KOPT-K1 (cell line): Measurements from ENCODE around the gene LRRC4.

Source experiments
- H3K27ac ChIP-seq: fragments of 200-600 bp; sonication (generic); 2 replicates; pipeline ENCODE4 v1.5.1; 2016; ENCODE audit warnings: antibody characterized with exemption, mild to moderate bottlenecking, low read depth, low read length; ENCODE audit not compliant: poor library complexity, severe bottlenecking
- H3K36me3 ChIP-seq: fragments of 200-600 bp; sonication (generic); 2 replicates; pipeline ENCODE4 v1.5.1; 2017; ENCODE audit warnings: antibody characterized with exemption, mild to moderate bottlenecking, low read length, moderate library complexity; ENCODE audit not compliant: insufficient read depth
- H3K9me3 ChIP-seq: fragments of 200-600 bp; sonication (generic); 2 replicates; pipeline ENCODE4 v1.5.1; 2017; ENCODE audit warnings: antibody characterized with exemption, low read length, mild to moderate bottlenecking; ENCODE audit not compliant: insufficient read depth, poor library complexity, severe bottlenecking

The LRRC4 gene

GRCh38 chr7:128068785-128069184 lies 37.5 kb upstream of the LRRC4 start:
- Histone ChIP-seq H3K27ac (no peak overlapping the region), H3K36me3 (peaks cover 6% of the 10 kb centered on the region; the same call in 1 of the 2 replicates), H3K9me3 (no peaks in the 10 kb centered on the region)

GRCh38 chr7:128067983-128068382 lies 36.7 kb upstream of the LRRC4 start:
- Histone ChIP-seq H3K36me3 (peaks cover 6% of the 10 kb centered on the region; the same call in 1 of the 2 replicates), H3K27ac (no peak overlapping the region), H3K9me3 (no peaks in the 10 kb centered on the region)

- no peaks in the 10 kb centered on the region for H3K36me3 ChIP-seq
- H3K27ac ChIP-seq: no peak overlapping the region
- H3K9me3 ChIP-seq: no peaks in the 10 kb centered on the region
Observed at GRCh38 chr7:128066858-128067257, 35.6 kb upstream of the LRRC4 start.

- Histone ChIP-seq H3K27ac (no peak overlapping the region), H3K36me3 (0 out of 2 replicates have a peak, but pooled peaks cover 1% of the 10 kb centered on the region), H3K9me3 (no peaks in the 10 kb centered on the region)
Observed at GRCh38 chr7:128066395-128066794, 35.2 kb upstream of the LRRC4 start.

DNA sequence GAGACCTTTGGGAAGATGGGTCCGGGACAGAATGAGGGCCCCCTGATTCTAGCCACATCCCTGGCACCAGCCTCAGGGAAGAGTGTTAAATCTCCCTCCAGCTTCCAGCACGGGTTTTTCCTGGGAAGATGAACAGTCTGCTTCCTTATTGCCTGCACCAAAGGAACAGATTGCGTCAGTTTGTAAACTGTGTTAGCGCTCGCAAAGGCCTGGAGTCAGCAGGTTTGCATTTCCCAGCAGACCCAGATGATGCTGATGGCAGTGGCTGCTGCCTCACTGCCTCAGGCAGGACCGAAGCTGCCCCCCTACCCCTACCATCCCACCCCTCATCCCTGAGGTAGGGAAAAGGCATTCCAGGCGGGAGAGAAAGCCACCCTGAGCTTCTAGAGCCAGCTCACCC lies 34.6 kb upstream of the LRRC4 start:
- Histone ChIP-seq H3K36me3 (peaks cover 4% of the 10 kb centered on the region; the same call in 1 of the 2 replicates), H3K27ac (no peak overlapping the region), H3K9me3 (no peaks in the 10 kb centered on the region)

- peaks cover 10% of the 10 kb centered on the region; the same call in 1 of the 2 replicates for H3K36me3 ChIP-seq
- no peak overlapping the region for H3K27ac ChIP-seq
- no peaks in the 10 kb centered on the region for H3K9me3 ChIP-seq
Observed at GRCh38 chr7:128063088-128063487, 31.9 kb upstream of the LRRC4 start.

DNA sequence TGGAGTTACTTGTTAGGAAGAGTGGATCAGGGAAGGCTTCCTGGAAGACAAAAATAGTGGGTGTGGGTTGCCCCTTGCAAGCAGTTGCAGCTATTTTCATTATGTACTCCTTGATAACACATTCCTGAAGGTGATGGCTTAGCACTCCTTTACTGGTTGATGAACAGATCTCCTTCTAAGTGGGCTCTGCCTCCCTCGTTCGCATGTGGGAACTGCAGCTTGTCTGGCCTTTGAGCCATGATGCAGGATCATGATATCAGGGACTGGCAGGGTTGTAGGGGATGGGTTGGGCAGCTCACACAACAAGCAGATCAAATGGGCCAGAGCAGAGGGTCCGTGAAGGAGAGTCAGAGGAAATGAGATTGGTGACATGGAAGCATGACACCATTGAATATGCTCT lies 28.8 kb upstream of the LRRC4 start:
- Histone ChIP-seq H3K9me3 (no peaks in the 10 kb centered on the region), H3K27ac (no peak overlapping the region), H3K36me3 (peaks cover 19% of the 10 kb centered on the region; the same call in 1 of the 2 replicates)

- Histone ChIP-seq H3K36me3 (peaks cover 19% of the 10 kb centered on the region; the same call in 1 of the 2 replicates), H3K9me3 (no peaks in the 10 kb centered on the region), H3K27ac (no peak overlapping the region)
Observed at GRCh38 chr7:128059143-128059988, 28.1 kb upstream of the LRRC4 start.

DNA sequence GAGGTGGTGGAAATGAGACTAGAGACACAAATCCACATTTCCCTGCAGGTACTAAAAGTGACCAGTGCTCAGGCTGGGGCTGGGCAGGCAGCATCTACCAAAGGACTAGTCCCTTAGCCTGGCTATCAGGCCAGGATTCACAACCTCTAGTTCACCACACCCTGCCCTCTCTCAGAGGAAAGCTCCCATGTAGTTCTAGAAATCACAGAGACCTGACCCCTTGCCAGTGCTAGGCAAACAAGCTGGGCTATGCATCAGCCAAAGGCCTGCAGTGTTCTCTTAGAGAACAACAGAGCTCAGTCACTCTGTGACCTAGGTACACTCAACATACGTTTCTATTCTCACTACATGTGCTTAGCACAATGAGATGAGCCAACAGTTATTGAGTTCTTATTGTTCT lies 26.7 kb upstream of the LRRC4 start:
- H3K9me3 ChIP-seq: no peaks in the 10 kb centered on the region
- peaks cover 19% of the 10 kb centered on the region; the same call in 1 of the 2 replicates for H3K36me3 ChIP-seq
- no peak overlapping the region for H3K27ac ChIP-seq

DNA sequence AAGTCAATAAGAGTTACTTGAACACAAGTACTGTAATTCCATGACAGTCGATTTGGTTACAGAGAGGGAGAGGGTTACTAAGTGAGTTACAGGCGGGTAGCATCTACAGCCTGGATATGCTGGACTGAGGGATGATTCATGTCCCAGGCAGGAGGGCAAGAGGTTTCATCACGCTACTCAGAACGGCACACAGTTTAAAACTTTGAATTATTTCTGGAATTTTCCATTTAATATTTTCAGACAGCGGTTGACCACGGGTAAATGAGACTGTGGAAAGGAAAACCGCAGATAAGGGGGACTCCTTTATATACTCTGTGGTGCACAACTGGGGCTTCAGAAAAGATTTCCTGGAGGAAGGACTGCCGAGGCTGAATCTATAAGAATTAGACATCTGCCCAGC lies 25.7 kb upstream of the LRRC4 start:
- peaks cover 19% of the 10 kb centered on the region; the same call in 1 of the 2 replicates for H3K36me3 ChIP-seq
- H3K27ac ChIP-seq: no peak overlapping the region

DNA sequence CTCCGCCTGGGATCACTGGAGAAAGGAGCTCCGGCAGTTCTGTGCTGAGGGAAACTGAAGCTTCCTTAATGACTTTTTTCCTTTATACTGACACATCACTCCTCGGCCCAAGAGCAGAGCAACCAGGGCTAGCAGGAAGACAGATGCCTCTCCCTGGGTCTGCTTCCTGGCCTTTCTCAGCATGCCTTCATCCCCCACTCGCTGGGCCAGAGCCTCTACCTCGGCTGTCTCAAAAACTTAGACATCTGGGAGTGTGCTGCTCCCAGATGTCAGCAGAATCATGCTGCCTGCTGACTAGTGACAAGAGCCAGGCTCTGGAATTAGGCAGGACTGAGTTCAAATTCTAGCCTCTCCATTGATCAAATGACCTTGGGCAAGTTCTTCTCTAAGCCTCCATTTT lies 24.4 kb upstream of the LRRC4 start:
- H3K9me3 ChIP-seq: no peaks in the 10 kb centered on the region
- peaks cover 12% of the 10 kb centered on the region; the same call in 1 of the 2 replicates for H3K36me3 ChIP-seq
- no peak overlapping the region for H3K27ac ChIP-seq

More for the DNA sequence above, 25.7 kb upstream of the LRRC4 start:
- no peaks in the 10 kb centered on the region for H3K9me3 ChIP-seq

GRCh38 chr7:128054511-128054910 lies 23.3 kb upstream of the LRRC4 start:
- H3K9me3 ChIP-seq: no peaks in the 10 kb centered on the region
- peaks cover 9% of the 10 kb centered on the region; the same call in 1 of the 2 replicates for H3K36me3 ChIP-seq
- H3K27ac ChIP-seq: no peak overlapping the region

DNA sequence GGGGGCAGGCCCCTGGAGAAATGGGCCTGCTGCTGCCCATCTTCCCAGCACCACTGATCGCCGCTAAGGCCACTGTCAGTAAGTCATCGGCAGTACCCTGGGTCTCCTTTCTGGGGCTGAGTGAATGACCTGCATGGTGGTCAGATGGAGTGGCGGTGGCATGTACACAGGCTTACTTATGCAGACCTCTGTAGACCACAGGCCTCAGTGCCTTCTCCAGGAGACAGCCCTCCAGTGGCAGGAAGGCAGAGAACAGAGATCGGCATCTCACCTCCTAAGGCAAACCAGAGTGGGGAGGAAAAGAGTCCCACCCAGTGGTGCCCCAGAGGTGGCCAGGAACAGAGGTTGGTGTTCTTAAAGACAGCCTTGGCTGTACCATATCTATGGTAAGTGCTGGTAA lies 22.8 kb upstream of the LRRC4 start:
- H3K36me3 ChIP-seq: peaks cover 9% of the 10 kb centered on the region; the same call in 1 of the 2 replicates
- H3K27ac ChIP-seq: no peak overlapping the region
- no peaks in the 10 kb centered on the region for H3K9me3 ChIP-seq

GRCh38 chr7:128053023-128053422 lies 21.8 kb upstream of the LRRC4 start:
- Histone ChIP-seq H3K36me3 (peaks cover 9% of the 10 kb centered on the region; the same call in 1 of the 2 replicates), H3K27ac (no peak overlapping the region), H3K9me3 (no peaks in the 10 kb centered on the region)

DNA sequence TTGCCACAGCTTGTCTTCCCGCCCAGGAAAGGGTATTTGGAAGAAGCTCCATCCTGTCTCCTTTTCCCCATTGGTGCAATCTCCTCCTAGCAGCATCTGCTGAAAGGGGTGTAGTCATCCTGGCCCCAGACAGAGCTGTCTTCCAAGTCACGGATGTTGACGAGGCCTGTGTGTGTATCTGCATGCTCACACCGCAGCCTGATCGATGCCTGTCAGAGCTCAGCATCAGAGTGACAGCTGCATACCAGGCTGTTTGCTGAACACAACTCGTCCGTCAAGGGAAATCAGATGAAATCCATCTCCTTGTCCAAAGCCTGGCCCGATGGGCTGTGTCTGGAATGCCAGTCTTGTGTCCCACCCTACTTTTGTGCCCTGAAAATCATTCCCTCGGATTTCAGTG lies 21.2 kb upstream of the LRRC4 start:
- no peak overlapping the region for H3K27ac ChIP-seq
- peaks cover 9% of the 10 kb centered on the region; the same call in 1 of the 2 replicates for H3K36me3 ChIP-seq
- no peaks in the 10 kb centered on the region for H3K9me3 ChIP-seq

- Histone ChIP-seq H3K9me3 (no peaks in the 10 kb centered on the region), H3K27ac (no peak overlapping the region), H3K36me3 (0 out of 2 replicates have a peak, but pooled peaks cover 7% of the 10 kb centered on the region)
Observed at GRCh38 chr7:128045766-128046165, 14.5 kb upstream of the LRRC4 start.
